WTC11 (cell line): ENCODE results near the gene SYNDIG1. TPM values are rescaled to one million over a fixed set of nuclear protein-coding genes. Genes with fewer than 3 reads are reported as not detected.

Source experiments
- ATAC-seq: fragments of 200-7000 bp; cut with Tn5 transposase; 2 replicates; pipeline ENCODE4 v1.10.0; 2021; ENCODE audit warnings: mild to moderate bottlenecking, moderate library complexity
- CTCF ChIA-PET: fragments of 300-600 bp; sonication (Branson Sonifier 250); formaldehyde crosslinking; loops from one replicate; lab custom pipeline; 2021; ENCODE audit warnings: antibody characterized with exemption; lab: Charles Lee
- POLR2A ChIA-PET: fragments of 350-600 bp; sonication (Branson Sonifier 250); formaldehyde crosslinking; loops from one replicate; lab custom pipeline; 2021; ENCODE audit warnings: antibody characterized with exemption; lab: Charles Lee
- DNase-seq: peaks from one replicate; pipeline ENCODE4 v3.0.0; 2021; ENCODE audit warnings: low spot score
- H3K27ac Mint-ChIP-seq: 2 replicates; pipeline ENCODE4 v1.8.0; 2021; ENCODE audit warnings: mixed read lengths
- H3K27me3 Mint-ChIP-seq: 2 replicates; pipeline ENCODE4 v1.8.0; 2021; ENCODE audit warnings: low read depth, mild to moderate bottlenecking, moderate library complexity, mixed read lengths
- H3K36me3 Mint-ChIP-seq: 2 replicates; pipeline ENCODE4 v1.8.0; 2021; ENCODE audit warnings: mixed read lengths
- H3K4me1 Mint-ChIP-seq: 2 replicates; pipeline ENCODE4 v1.8.0; 2022; ENCODE audit warnings: mixed read lengths
- H3K4me3 Mint-ChIP-seq: 2 replicates; pipeline ENCODE4 v1.8.0; 2021; ENCODE audit warnings: mild to moderate bottlenecking, moderate library complexity, mixed read lengths
- H3K9me3 Mint-ChIP-seq: 2 replicates; pipeline ENCODE4 v1.8.0; 2021; ENCODE audit warnings: mixed read lengths
- ATF2 ChIP-seq: sonication (generic); formaldehyde crosslinking; IDR thresholded peaks from 2 replicates; pipeline ENCODE4 v1.8.1; 2022; ENCODE audit warnings: low read depth, missing genetic modification reagents, borderline replicate concordance
- ATF3 ChIP-seq: sonication (generic); formaldehyde crosslinking; conservative IDR thresholded peaks from 2 replicates; pipeline ENCODE4 v1.8.1; 2022; ENCODE audit warnings: mild to moderate bottlenecking, missing genetic modification reagents
- CBFB ChIP-seq: sonication (generic); formaldehyde crosslinking; IDR thresholded peaks from 2 replicates; pipeline ENCODE4 v1.8.1; 2022; ENCODE audit warnings: mild to moderate bottlenecking, low read depth, missing genetic modification reagents
- CDX4 ChIP-seq: fragments of 250-450 bp; sonication (Bioruptor Pico); IDR thresholded peaks from 2 replicates; pipeline ENCODE4 v1.9.0; 2021; ENCODE audit warnings: moderate library complexity, mild to moderate bottlenecking, inconsistent platforms, borderline replicate concordance
- ESRRA ChIP-seq: sonication (generic); formaldehyde crosslinking; IDR thresholded peaks from 2 replicates; pipeline ENCODE4 v1.8.1; 2022; ENCODE audit warnings: mild to moderate bottlenecking, missing genetic modification reagents, borderline replicate concordance
- ETV6 ChIP-seq: sonication (generic); formaldehyde crosslinking; IDR thresholded peaks from 2 replicates; pipeline ENCODE4 v1.8.1; 2022; ENCODE audit warnings: mild to moderate bottlenecking, missing genetic modification reagents
- FOXJ3 ChIP-seq: sonication (generic); formaldehyde crosslinking; IDR thresholded peaks from 2 replicates; pipeline ENCODE4 v1.9.0; 2021; ENCODE audit warnings: missing genetic modification reagents, mild to moderate bottlenecking, borderline replicate concordance
- FOXK1 ChIP-seq: sonication (generic); formaldehyde crosslinking; IDR thresholded peaks from 2 replicates; pipeline ENCODE4 v1.8.0; 2022; ENCODE audit warnings: mild to moderate bottlenecking, moderate library complexity, missing genetic modification reagents
- GRHL2 ChIP-seq: fragments of 250-450 bp; sonication (Bioruptor Pico); IDR thresholded peaks from 2 replicates; pipeline ENCODE4 v1.8.0; 2022; ENCODE audit warnings: mild to moderate bottlenecking, moderate library complexity; ENCODE audit not compliant: insufficient replicate concordance, severe bottlenecking
- JAZF1 ChIP-seq: fragments of 250-450 bp; sonication (Bioruptor Pico); IDR thresholded peaks from 2 replicates; pipeline ENCODE4 v1.9.0; 2021; ENCODE audit warnings: moderate library complexity, mild to moderate bottlenecking, inconsistent platforms
- MLX ChIP-seq: sonication (generic); formaldehyde crosslinking; IDR thresholded peaks from 2 replicates; pipeline ENCODE4 v1.8.1; 2023; ENCODE audit warnings: mild to moderate bottlenecking, missing genetic modification reagents, moderate library complexity
- NR1H2 ChIP-seq: sonication (generic); formaldehyde crosslinking; IDR thresholded peaks from 2 replicates; pipeline ENCODE4 v1.9.0; 2021; ENCODE audit warnings: mild to moderate bottlenecking, moderate library complexity, missing genetic modification reagents
- OVOL2 ChIP-seq: fragments of 250-450 bp; sonication (Bioruptor Pico); IDR thresholded peaks from 2 replicates; pipeline ENCODE4 v1.9.0; 2021; ENCODE audit warnings: mild to moderate bottlenecking, borderline replicate concordance
- PREB ChIP-seq: sonication (generic); formaldehyde crosslinking; IDR thresholded peaks from 2 replicates; pipeline ENCODE4 v1.8.1; 2022; ENCODE audit warnings: mild to moderate bottlenecking, missing genetic modification reagents, moderate library complexity, borderline replicate concordance
- SMAD3 ChIP-seq: sonication (generic); formaldehyde crosslinking; IDR thresholded peaks from 2 replicates; pipeline ENCODE4 v1.8.0; 2022; ENCODE audit warnings: missing genetic modification reagents, mild to moderate bottlenecking, borderline replicate concordance
- TEAD4 ChIP-seq: sonication (generic); formaldehyde crosslinking; IDR thresholded peaks from 2 replicates; pipeline ENCODE4 v1.8.0; 2022; ENCODE audit warnings: mild to moderate bottlenecking, missing genetic modification reagents
- TP53 ChIP-seq: sonication (generic); formaldehyde crosslinking; IDR thresholded peaks from 2 replicates; pipeline ENCODE4 v1.8.1; 2023; ENCODE audit warnings: mild to moderate bottlenecking, missing genetic modification reagents
- ZBTB21 ChIP-seq: sonication (generic); formaldehyde crosslinking; IDR thresholded peaks from 2 replicates; pipeline ENCODE4 v1.8.1; 2023; ENCODE audit warnings: mild to moderate bottlenecking, missing genetic modification reagents, borderline replicate concordance
- ZNF138 ChIP-seq: sonication (generic); formaldehyde crosslinking; conservative IDR thresholded peaks from 2 replicates; pipeline ENCODE4 v1.8.1; 2022; ENCODE audit warnings: mild to moderate bottlenecking, moderate library complexity, missing genetic modification reagents
- ZNF317 ChIP-seq: sonication (generic); formaldehyde crosslinking; IDR thresholded peaks from 2 replicates; pipeline ENCODE4 v1.8.1; 2023; ENCODE audit warnings: low read depth, mild to moderate bottlenecking, moderate library complexity, missing genetic modification reagents, borderline replicate concordance
- ZNF396 ChIP-seq: fragments of 250-450 bp; sonication (Bioruptor Pico); IDR thresholded peaks from 2 replicates; pipeline ENCODE4 v1.8.0; 2021; ENCODE audit warnings: mild to moderate bottlenecking, moderate library complexity, borderline replicate concordance
- ZNF425 ChIP-seq: fragments of 250-450 bp; sonication (Bioruptor Pico); conservative IDR thresholded peaks from 2 replicates; pipeline ENCODE4 v1.9.0; 2021; ENCODE audit warnings: mild to moderate bottlenecking
- ZNF532 ChIP-seq: fragments of 250-450 bp; sonication (Bioruptor Pico); IDR thresholded peaks from 2 replicates; pipeline ENCODE4 v1.9.0; 2021; ENCODE audit warnings: mild to moderate bottlenecking, borderline replicate concordance
- total RNA-seq: library from RNA; stranded (reverse); gene quantifications from 3 replicates; pipeline ENCODE4 v1.2.3, GENCODE V29; 2021

SYNDIG1 gene
- total RNA-seq, 1 experiment from 2014 or later = 6.4 TPM

GRCh38 chr20:24701668-24702067 lies 232.2 kb downstream of the SYNDIG1 start:
- DNase-seq (no peak), ATAC-seq (no peak)
- CTCF ChIA-PET = no interaction called here
- H3K4me1 Mint-ChIP-seq = no peaks in the 10 kb centered on the region
- H3K36me3 Mint-ChIP-seq = no peaks in the 10 kb centered on the region
- POLR2A ChIA-PET = no interaction called here
- H3K27me3 Mint-ChIP-seq = no peaks in the 10 kb centered on the region
- no peaks in the 10 kb centered on the region for H3K9me3 Mint-ChIP-seq
- no peak overlapping the region for H3K27ac Mint-ChIP-seq
- H3K4me3 Mint-ChIP-seq = no peak overlapping the region
- TF ChIP-seq TP53 (CRISPR knock-in tag) (no peak), TEAD4 (CRISPR knock-in tag) (no peak), FOXJ3 (CRISPR knock-in tag) (no peak), CBFB (no peak), GRHL2 (CRISPR knock-in tag) (no peak), NR1H2 (no peak), ETV6 (CRISPR knock-in tag) (no peak), ATF3 (CRISPR knock-in tag) (no peak), PREB (CRISPR knock-in tag) (no peak), FOXK1 (CRISPR knock-in tag) (no peak), ZBTB21 (CRISPR knock-in tag) (no peak), ZNF396 (CRISPR knock-in tag) (no peak), ATF2 (CRISPR knock-in tag) (no peak)
- TF ChIP-seq, all 79 proteins: peak for 0

- no peak overlapping the region for H3K4me3 Mint-ChIP-seq
- no peaks in the 10 kb centered on the region for H3K36me3 Mint-ChIP-seq
- no peaks in the 10 kb centered on the region for H3K4me1 Mint-ChIP-seq
- TF ChIP-seq GRHL2 (CRISPR knock-in tag) (no peak), MLX (CRISPR knock-in tag) (no peak), TP53 (CRISPR knock-in tag) (no peak), OVOL2 (CRISPR knock-in tag) (no peak), ZNF138 (CRISPR knock-in tag) (no peak), ZNF396 (CRISPR knock-in tag) (no peak), ZNF532 (no peak), ESRRA (no peak), ETV6 (CRISPR knock-in tag) (no peak), ZNF317 (CRISPR knock-in tag) (no peak), ZNF425 (CRISPR knock-in tag) (no peak), CDX4 (CRISPR knock-in tag) (no peak), SMAD3 (CRISPR knock-in tag) (no peak), JAZF1 (CRISPR knock-in tag) (no peak)
- TF ChIP-seq, all 79 proteins: peak for 0
- POLR2A ChIA-PET = no interaction called here
- ATAC-seq = no peak
- CTCF ChIA-PET = interaction anchor here (1.4 kb wide), 1 partner anchor 228 kb away, joined by 4 read pairs; no protein-coding TSS in a partner anchor
- no peak for DNase-seq
- Mint-ChIP-seq H3K27ac (no peak overlapping the region), H3K9me3 (no peaks in the 10 kb centered on the region), H3K27me3 (no peaks in the 10 kb centered on the region)
Measured at GRCh38 chr20:24702501-24703283, 233.3 kb downstream of the SYNDIG1 start.
